ENCODE results near the gene ANKRD61.
"Not testable (repeated sequence)": the region's sequence is repeated elsewhere in the genome, so short reads cannot be mapped to it uniquely, and the experiment has no call there.

The ANKRD61 gene

GRCh38 chr7:6022707-6023106 is 8.5 kb upstream of the ANKRD61 start:
- H3K4me3 ChIP-seq (ENCODE audit: low read length): no peak overlapping the region
- TF ChIP-seq ZNF274 (IDR thresholded peaks at IDR 0.05; ENCODE audit: low read depth, low read length): no peak

GRCh38 chr7:6023974-6024435 is 7.2 kb upstream of the ANKRD61 start:
- TF ChIP-seq ZNF274 (IDR thresholded peaks at IDR 0.05; ENCODE audit: low read depth, low read length): no peak
- H3K4me3 ChIP-seq (ENCODE audit: low read length): no peak overlapping the region

GRCh38 chr7:6026011-6026819 is 5.0 kb upstream of the ANKRD61 start:
- no peak overlapping the region; the same call in 1 of the 2 replicates for H3K4me3 ChIP-seq (ENCODE audit: low read length)

GRCh38 chr7:6026820-6027311 is 4.3 kb upstream of the ANKRD61 start:
- H3K4me3 ChIP-seq (ENCODE audit: low read length): no peak overlapping the region
- no peak for TF ChIP-seq ZNF274 (IDR thresholded peaks at IDR 0.05; ENCODE audit: low read depth, low read length)

More at GRCh38 chr7:6026011-6026819, 5.0 kb upstream of the ANKRD61 start:
- TF ChIP-seq ZNF274 (IDR thresholded peaks at IDR 0.05; ENCODE audit: low read depth, low read length): no peak

GRCh38 chr7:6027806-6028365 is 3.3 kb upstream of the ANKRD61 start:
- H3K4me3 ChIP-seq (ENCODE audit: low read length): no peak overlapping the region
- TF ChIP-seq ZNF274 (IDR thresholded peaks at IDR 0.05; ENCODE audit: low read depth, low read length): no peak

- no peak overlapping the region for H3K4me3 ChIP-seq (ENCODE audit: low read length)
- TF ChIP-seq ZNF274 (IDR thresholded peaks at IDR 0.05; ENCODE audit: low read depth, low read length): no peak
Observed at GRCh38 chr7:6028563-6028962, 2.6 kb upstream of the ANKRD61 start.

- TF ChIP-seq ZNF274 (IDR thresholded peaks at IDR 0.05; ENCODE audit: low read depth, low read length): no peak
- H3K4me3 ChIP-seq (ENCODE audit: low read length): no peak overlapping the region
Observed at GRCh38 chr7:6031567-6031966, 391 bp downstream of the ANKRD61 start.

GRCh38 chr7:6032167-6032566 is 991 bp downstream of the ANKRD61 start:
- H3K4me3 ChIP-seq (ENCODE audit: low read length): no peak overlapping the region

GRCh38 chr7:6032641-6033040 is 1.5 kb downstream of the ANKRD61 start:
- H3K4me3 ChIP-seq (ENCODE audit: low read length): no peak overlapping the region
- TF ChIP-seq ZNF274 (IDR thresholded peaks at IDR 0.05; ENCODE audit: low read depth, low read length): no peak

More at GRCh38 chr7:6032167-6032566, 991 bp downstream of the ANKRD61 start:
- no peak for TF ChIP-seq ZNF274 (IDR thresholded peaks at IDR 0.05; ENCODE audit: low read depth, low read length)

- H3K4me3 ChIP-seq (ENCODE audit: low read length): no peak overlapping the region
- no peak for TF ChIP-seq ZNF274 (IDR thresholded peaks at IDR 0.05; ENCODE audit: low read depth, low read length)
Observed at GRCh38 chr7:6035165-6035564, 4.0 kb downstream of the ANKRD61 start.

- H3K4me3 ChIP-seq (ENCODE audit: low read length): no peak overlapping the region
- no peak for TF ChIP-seq ZNF274 (IDR thresholded peaks at IDR 0.05; ENCODE audit: low read depth, low read length)
Observed at GRCh38 chr7:6035686-6036085, 4.5 kb downstream of the ANKRD61 start.

GRCh38 chr7:6049780-6050179 is 18.6 kb downstream of the ANKRD61 start:
- no peak overlapping the region for H3K4me3 ChIP-seq (ENCODE audit: low read length)
- TF ChIP-seq ZNF274 (IDR thresholded peaks at IDR 0.05; ENCODE audit: low read depth, low read length): no peak

GRCh38 chr7:6051185-6051584 is 20.0 kb downstream of the ANKRD61 start:
- not testable (repeated sequence) for H3K4me3 ChIP-seq (ENCODE audit: low read length)

GRCh38 chr7:6056616-6057015 is 25.4 kb downstream of the ANKRD61 start:
- no peak for TF ChIP-seq ZNF274 (IDR thresholded peaks at IDR 0.05; ENCODE audit: low read depth, low read length)
- no peak overlapping the region for H3K4me3 ChIP-seq (ENCODE audit: low read length)

All from GM08714 (cell line).